ENCODE data around the gene STON2. TPM values are rescaled to one million over a fixed set of nuclear protein-coding genes. Genes with fewer than 3 reads are reported as not detected.

STON2 gene
- total and polyA plus RNA-seq, 2 of the 8 experiments (the other 6 are each of a cell fraction or from before 2014, with no cell fraction given), result 8.9 to 50.0 TPM

DNA sequence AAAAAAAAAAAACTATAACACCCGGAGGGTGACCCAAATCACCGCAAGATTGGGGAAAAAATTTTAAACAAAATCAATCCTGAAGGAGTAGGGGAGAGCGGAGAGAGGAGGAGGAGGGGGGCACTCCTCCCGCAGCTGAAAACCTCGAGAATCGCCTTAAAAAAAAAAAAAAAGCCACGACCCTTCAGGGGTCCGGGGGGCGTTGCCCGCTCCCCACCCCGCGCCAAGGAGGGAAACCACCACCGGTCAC lies 179.6 kb downstream of the STON2 start:
- Histone ChIP-seq H3K79me2 (ENCODE audit: control insufficient read depth in 1 of 2, insufficient read depth in 2 of 2, low read length in 2 of 2) (peaks cover 0 to 44% of the 10 kb centered on the region in 2 experiments; a peak in 3 of 4 replicates), H4K5ac (ENCODE audit: insufficient read length, low read depth, low read length) (no peak overlapping the region), H3K56ac (replicated peaks; ENCODE audit: insufficient read length, low read depth, low read length) (peak overlapping the region; percentile 85), H4K8ac (ENCODE audit: extremely low read depth, insufficient read depth, low read length) (peak overlapping the region; percentile 53; the same call in 1 of the 2 replicates), H4K91ac (replicated peaks; ENCODE audit: insufficient read length, low read length) (no peak overlapping the region), H4K20me1 (replicated peaks in 1 of 2; ENCODE audit: control insufficient read depth in 1 of 2, insufficient read depth in 2 of 2, low read length in 2 of 2) (peaks cover 0 to 3% of the 10 kb centered on the region in 2 experiments), H2BK12ac (ENCODE audit: low read depth, low read length) (no peak overlapping the region), H2AK5ac (ENCODE audit: low read depth, low read length) (no peak overlapping the region), H2BK15ac (ENCODE audit: low read length) (no peak overlapping the region), H3K4ac (replicated peaks; ENCODE audit: insufficient read length, low read depth, low read length) (no peak overlapping the region), H3K4me3 (ENCODE audit: extremely low read depth in 1 of 4, insufficient read depth in 2 of 4, low read depth in 3 of 4, low read length in 4 of 4) (peak overlapping the region; percentile 84 to 97 (median 90)), H2BK20ac (ENCODE audit: low read length) (no peak overlapping the region), H3K23ac (ENCODE audit: insufficient read length) (no peak overlapping the region), H3K9ac (replicated peaks in 1 of 4; ENCODE audit: extremely low read depth in 1 of 4, low read depth in 3 of 4, low read length in 3 of 4) (peak overlapping the region; percentile 86 to 98 (median 92)), H3K4me1 (replicated peaks in 1 of 4; ENCODE audit: control insufficient read depth in 3 of 4, insufficient read depth in 4 of 4, low read length in 3 of 4) (peaks cover 0 to 5% (median 0%) of the 10 kb centered on the region in 4 experiments; a peak in 4 of 7 replicates), H3K23me2 (ENCODE audit: low read depth, low read length) (peaks cover 6% of the 10 kb centered on the region; the same call in 1 of the 2 replicates), H3K36me3 (ENCODE audit: control insufficient read depth in 2 of 4, insufficient read depth in 4 of 4, low read length in 3 of 4) (peaks cover 0 to 12% (median 3%) of the 10 kb centered on the region in 4 experiments; a peak in 3 of 8 replicates), H2BK120ac (replicated peaks; ENCODE audit: low read depth, low read length) (no peak overlapping the region), H3K27ac (ENCODE audit: low read depth, low read length) (peak overlapping the region; percentile 78), H2BK5ac (ENCODE audit: low read depth, low read length) (no peak overlapping the region; the same call in none of the 2 replicates), H3K18ac (ENCODE audit: extremely low read depth, low read length) (no peak overlapping the region), H3K9me3 (ENCODE audit: insufficient read depth in 2 of 2, low read depth in 1 of 2, low read length in 1 of 2) (no peaks in the 10 kb centered on the region), H3K27me3 (replicated peaks in 1 of 4; ENCODE audit: control insufficient read depth in 3 of 4, extremely low read depth in 1 of 4, insufficient read depth in 3 of 4, low read length in 3 of 4) (no peaks in the 10 kb centered on the region), H3K14ac (ENCODE audit: insufficient read length) (no peak overlapping the region), H3K79me1 (ENCODE audit: low read depth, low read length) (no peaks in the 10 kb centered on the region), H2AFZ (ENCODE audit: low read length) (no peak overlapping the region), H3K4me2 (ENCODE audit: insufficient read depth in 1 of 2, low read depth in 2 of 2, low read length in 2 of 2) (peak overlapping the region; percentile 36 to 82)
- FAIRE-seq, result no peak
- WGBS, 2 experiments (ENCODE audit: extremely low coverage in 1 of 2, insufficient coverage in 1 of 2, insufficient read length in 1 of 2, insufficient replicate concordance in 2 of 2, low coverage in 1 of 2, low lambda C conversion rate in 2 of 2, missing lambda C conversion rate in 1 of 2), result 0% methylated on average over 6 of the region's 13 CpGs; no CpG with 5 or more reads in 1 of the 2 experiments
- ChIA-PET CTCF (ENCODE audit: partially characterized antibody) (interaction anchor here (0.8 to 1.0 kb wide), 2 partner anchors 47 to 229 kb away, joined by 3 read pairs; no protein-coding TSS in a partner anchor), POLR2A (ENCODE audit: partially characterized antibody) (interaction anchor here (0.9 to 4.0 kb wide), 18 partner anchors 8 to 280 kb away, joined by 3 to 38 read pairs (median 4); no protein-coding TSS in a partner anchor)
- no peak for DNase-seq (ENCODE audit: low read depth in 1 of 2, low spot score in 2 of 2)
- TF ChIP-seq CTBP2 (IDR thresholded peaks at IDR 0.05; ENCODE audit: borderline replicate concordance, insufficient read depth, insufficient read length, low read length) (no peak), SIRT6 (IDR thresholded peaks at IDR 0.05; ENCODE audit: low read length) (no peak), EZH2 (IDR thresholded peaks at IDR 0.05; ENCODE audit: low read depth, low read length, severe bottlenecking) (no peak), NANOG (IDR thresholded peaks at IDR 0.05; ENCODE audit: insufficient read depth, low read depth, low read length, poor library complexity, severe bottlenecking) (no peak), TCF12 (IDR thresholded peaks at IDR 0.05; ENCODE audit: low read depth, low read length) (no peak), RXRA (IDR thresholded peaks at IDR 0.05; ENCODE audit: insufficient read depth, low read depth, low read length) (no peak), NRF1 (IDR thresholded peaks at IDR 0.05; ENCODE audit: low read depth, low read length) (no peak), ASH2L (IDR thresholded peaks at IDR 0.05; ENCODE audit: low read length) (peak; percentile 2), SAP30 (IDR thresholded peaks at IDR 0.05; ENCODE audit: insufficient read depth, insufficient replicate concordance, low read length) (peak; percentile 21), RAD21 (IDR thresholded peaks at IDR 0.05 in 1 of 2, conservative IDR thresholded peaks at IDR 0.05 in 1 of 2; ENCODE audit: low read depth in 2 of 2, low read length in 2 of 2) (no peak), POU5F1 (IDR thresholded peaks at IDR 0.05; ENCODE audit: low read depth, low read length) (no peak), CEBPB (IDR thresholded peaks at IDR 0.05; ENCODE audit: low read depth, low read length) (no peak), SP2 (IDR thresholded peaks at IDR 0.05; ENCODE audit: low read length) (no peak), YY1 (IDR thresholded peaks at IDR 0.05; ENCODE audit: low read depth, low read length) (no peak)

All from H1 (cell line).